HCT116 (cell line): Measurements from ENCODE around the gene DMD. TPM values are rescaled to one million over a fixed set of nuclear protein-coding genes. Genes with fewer than 3 reads are reported as not detected.

Source experiments
- ATAC-seq: fragments of 200-7000 bp; cut with Tn5 transposase; 2 replicates; pipeline ENCODE4 v1.9.1; 2020; ENCODE audit warnings: mild to moderate bottlenecking, moderate library complexity
- BruUV-seq: library from RNA; stranded (reverse); fragments of 400-500 nt; replicated peaks from 2 replicates; lab custom pipeline; 2021; lab: Mats Ljungman, UMichigan
- CTCF ChIA-PET: fragments of 300-600 bp; sonication (Branson Sonifier 250); formaldehyde crosslinking; loops from one replicate; lab custom pipeline; 2021; ENCODE audit warnings: antibody characterized with exemption; lab: Charles Lee
- POLR2A ChIA-PET: fragments of 300-600, 350-600 bp; sonication (Branson Sonifier 250); formaldehyde crosslinking; loops from one replicate; lab custom pipeline; 2021; ENCODE audit warnings: antibody characterized with exemption; lab: Charles Lee
- RAD21 ChIA-PET, 2 experiments: fragments of 300-600 bp; sonication (Branson Sonifier 250); formaldehyde crosslinking; loops; one replicate each; lab custom pipeline; 2023; ENCODE audit warnings: low total read pairs in 2 of 2; ENCODE audit not compliant: uncharacterized antibody in 2 of 2, unreplicated experiment in 2 of 2, low non-redundant PET in 1 of 2; lab: Charles Lee
- DNase-seq: peaks from one replicate; pipeline ENCODE4 v3.0.0-alpha.2; 2010; ENCODE audit warnings: low read depth, low spot score
- H2AFZ ChIP-seq: fragments of 200-600 bp; shearing (Covaris generic), sonication (generic); 2 replicates; pipeline ENCODE4 v1.6.1; 2017; ENCODE audit warnings: low read depth, mixed run types, mixed read lengths, antibody characterized with exemption, low read length; ENCODE audit not compliant: poor library complexity, severe bottlenecking
- H3K27ac ChIP-seq: 2 replicates; pipeline ENCODE4 v1.5.1; 2012; ENCODE audit warnings: low read depth, low read length
- H3K27me3 ChIP-seq: fragments of 200-600 bp; sonication (generic); 2 replicates; pipeline ENCODE4 v1.6.1; 2016; ENCODE audit warnings: mixed run types, low read length, mixed read lengths; ENCODE audit not compliant: insufficient read depth
- H3K36me3 ChIP-seq, 2 experiments: fragments of 200-500 bp in 1 of 2; fragments of 200-600 bp in 1 of 2; sonication (Bioruptor generic) in 1 of 2; sonication (generic) in 1 of 2; 2 replicates each; pipeline versions ENCODE4 v1.5.1 to v1.6.1; 2014 to 2016; ENCODE audit warnings: low read length in 2 of 2, inconsistent platforms in 1 of 2, mixed read lengths in 1 of 2, mixed run types in 1 of 2; ENCODE audit not compliant: insufficient read depth in 2 of 2, control insufficient read depth in 1 of 2
- H3K4me1 ChIP-seq, 2 experiments: fragments of 200-600 bp in 1 of 2; sonication (generic) in 1 of 2; 2 replicates each; pipeline versions ENCODE4 v1.5.1 to v1.6.1; 2012 to 2017; ENCODE audit warnings: low read length in 2 of 2, inconsistent platforms in 1 of 2, mild to moderate bottlenecking in 1 of 2, mixed read lengths in 1 of 2, mixed run types in 1 of 2, moderate library complexity in 1 of 2; ENCODE audit not compliant: insufficient read depth in 2 of 2, control insufficient read depth in 1 of 2
- H3K4me2 ChIP-seq: fragments of 200-600 bp; sonication (generic); 2 replicates; pipeline ENCODE4 v1.6.1; 2017; ENCODE audit warnings: mixed run types, low read length, mixed read lengths
- H3K4me3 ChIP-seq, 2 experiments: fragments of 200-600 bp in 1 of 2; sonication (generic) in 1 of 2; replicated peaks in 1 of 2; 2 replicates each; pipeline ENCODE4 v1.5.1; 2011 to 2016; ENCODE audit warnings: low read length in 2 of 2, control low read depth in 1 of 2, low read depth in 1 of 2, mild to moderate bottlenecking in 1 of 2, mixed read lengths in 1 of 2, mixed run types in 1 of 2
- H3K79me2 ChIP-seq: fragments of 200-600 bp; sonication (generic); 2 replicates; pipeline ENCODE4 v1.6.1; 2017; ENCODE audit warnings: mild to moderate bottlenecking, mixed run types, low read length, moderate library complexity, mixed read lengths; ENCODE audit not compliant: insufficient read depth
- H3K9ac ChIP-seq: fragments of 200-600 bp; sonication (generic); 2 replicates; pipeline ENCODE4 v1.6.1; 2016; ENCODE audit warnings: low read length, mixed read lengths
- H3K9me2 ChIP-seq: fragments of 200-600 bp; sonication (generic), shearing (Covaris generic); 2 replicates; pipeline ENCODE4 v1.6.1; 2017; ENCODE audit warnings: mixed run types, mild to moderate bottlenecking, moderate library complexity; ENCODE audit not compliant: insufficient read depth
- H3K9me3 ChIP-seq, 2 experiments: fragments of 200-500 bp in 1 of 2; fragments of 200-600 bp in 1 of 2; sonication (Bioruptor generic) in 1 of 2; sonication (generic) in 1 of 2; 2 replicates each; pipeline ENCODE4 v1.6.1; 2014 to 2017; ENCODE audit warnings: low read length in 2 of 2, mixed read lengths in 2 of 2, inconsistent platforms in 1 of 2, low read depth in 1 of 2, mild to moderate bottlenecking in 1 of 2, mixed run types in 1 of 2, moderate library complexity in 1 of 2; ENCODE audit not compliant: control insufficient read depth in 1 of 2, insufficient read depth in 1 of 2
- H4K20me1 ChIP-seq: fragments of 200-600 bp; sonication (generic), shearing (Covaris generic); 2 replicates; pipeline ENCODE4 v1.6.1; 2017; ENCODE audit warnings: mixed run types, mild to moderate bottlenecking, moderate library complexity; ENCODE audit not compliant: insufficient read depth
- CBX3 ChIP-seq: IDR thresholded peaks from 2 replicates; pipeline ENCODE4 v1.6.1; 2012; ENCODE audit warnings: low read depth
- SIN3A ChIP-seq: IDR thresholded peaks from 2 replicates; pipeline ENCODE4 v1.6.1; 2012; ENCODE audit warnings: low read depth
- intact Hi-C: fragments of 100-400 bp; cut with micrococcal nuclease; formaldehyde crosslinking; loops from 2 replicates; pipeline ENCODE4 v1.10.0; 2022
- total RNA-seq: library from RNA; stranded (reverse); gene quantifications from one replicate; pipeline ENCODE4 v1.2.1, GENCODE V29; 2021; ENCODE audit not compliant: unreplicated experiment
- TF ChIP-seq, protein P1 (sequence below), 3 experiments: fragments of 200-600 bp in 1 of 3; sonication (generic) in 1 of 3; IDR thresholded peaks in 2 of 3; conservative IDR thresholded peaks in 1 of 3; 2 replicates each; pipeline ENCODE4 v1.5.1; 2012 to 2017; ENCODE audit warnings: low read depth in 2 of 3, low read length in 2 of 3, antibody characterized with exemption in 1 of 3, borderline replicate concordance in 1 of 3, control low read depth in 1 of 3, mild to moderate bottlenecking in 1 of 3, mixed read lengths in 1 of 3, mixed run types in 1 of 3, moderate library complexity in 1 of 3; ENCODE audit not compliant: insufficient read depth in 1 of 3
- TF ChIP-seq, protein P2 (sequence below): IDR thresholded peaks from 2 replicates; pipeline ENCODE4 v1.6.1; 2011; ENCODE audit warnings: mild to moderate bottlenecking, low read length, moderate library complexity; ENCODE audit not compliant: insufficient replicate concordance; ENCODE audit errors: extremely low read depth

Gene DMD
- total RNA-seq, 1 experiment from 2014 or later = 0.05 TPM

DNA sequence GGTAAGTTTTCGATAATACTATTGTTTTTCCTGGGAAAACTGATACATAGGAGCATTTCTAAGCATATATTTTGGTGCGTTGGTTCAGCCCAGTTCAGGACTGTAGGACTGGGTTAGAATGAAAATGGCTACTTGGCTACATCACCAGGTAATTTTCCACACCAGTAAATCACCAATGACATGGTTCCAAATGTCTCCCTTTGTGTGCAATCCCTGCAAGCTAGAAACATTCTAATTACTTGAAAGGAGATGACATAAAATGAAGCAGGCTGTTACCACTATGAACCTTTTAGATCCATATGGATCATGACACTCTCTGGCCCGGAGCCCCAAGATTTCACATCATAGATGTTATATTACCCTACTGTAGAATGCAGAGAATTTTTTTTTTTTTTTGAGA is 1562.1 kb downstream of the DMD start (continued):
- TF ChIP-seq, protein P1, sequence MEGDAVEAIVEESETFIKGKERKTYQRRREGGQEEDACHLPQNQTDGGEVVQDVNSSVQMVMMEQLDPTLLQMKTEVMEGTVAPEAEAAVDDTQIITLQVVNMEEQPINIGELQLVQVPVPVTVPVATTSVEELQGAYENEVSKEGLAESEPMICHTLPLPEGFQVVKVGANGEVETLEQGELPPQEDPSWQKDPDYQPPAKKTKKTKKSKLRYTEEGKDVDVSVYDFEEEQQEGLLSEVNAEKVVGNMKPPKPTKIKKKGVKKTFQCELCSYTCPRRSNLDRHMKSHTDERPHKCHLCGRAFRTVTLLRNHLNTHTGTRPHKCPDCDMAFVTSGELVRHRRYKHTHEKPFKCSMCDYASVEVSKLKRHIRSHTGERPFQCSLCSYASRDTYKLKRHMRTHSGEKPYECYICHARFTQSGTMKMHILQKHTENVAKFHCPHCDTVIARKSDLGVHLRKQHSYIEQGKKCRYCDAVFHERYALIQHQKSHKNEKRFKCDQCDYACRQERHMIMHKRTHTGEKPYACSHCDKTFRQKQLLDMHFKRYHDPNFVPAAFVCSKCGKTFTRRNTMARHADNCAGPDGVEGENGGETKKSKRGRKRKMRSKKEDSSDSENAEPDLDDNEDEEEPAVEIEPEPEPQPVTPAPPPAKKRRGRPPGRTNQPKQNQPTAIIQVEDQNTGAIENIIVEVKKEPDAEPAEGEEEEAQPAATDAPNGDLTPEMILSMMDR (IDR thresholded peaks at IDR 0.05 in 2 of 3, conservative IDR thresholded peaks at IDR 0.05 in 1 of 3; ENCODE audit: borderline replicate concordance in 1 of 3, insufficient read depth in 1 of 3, low read depth in 2 of 3, low read length in 2 of 3) = no peak
- TF ChIP-seq, protein P2, sequence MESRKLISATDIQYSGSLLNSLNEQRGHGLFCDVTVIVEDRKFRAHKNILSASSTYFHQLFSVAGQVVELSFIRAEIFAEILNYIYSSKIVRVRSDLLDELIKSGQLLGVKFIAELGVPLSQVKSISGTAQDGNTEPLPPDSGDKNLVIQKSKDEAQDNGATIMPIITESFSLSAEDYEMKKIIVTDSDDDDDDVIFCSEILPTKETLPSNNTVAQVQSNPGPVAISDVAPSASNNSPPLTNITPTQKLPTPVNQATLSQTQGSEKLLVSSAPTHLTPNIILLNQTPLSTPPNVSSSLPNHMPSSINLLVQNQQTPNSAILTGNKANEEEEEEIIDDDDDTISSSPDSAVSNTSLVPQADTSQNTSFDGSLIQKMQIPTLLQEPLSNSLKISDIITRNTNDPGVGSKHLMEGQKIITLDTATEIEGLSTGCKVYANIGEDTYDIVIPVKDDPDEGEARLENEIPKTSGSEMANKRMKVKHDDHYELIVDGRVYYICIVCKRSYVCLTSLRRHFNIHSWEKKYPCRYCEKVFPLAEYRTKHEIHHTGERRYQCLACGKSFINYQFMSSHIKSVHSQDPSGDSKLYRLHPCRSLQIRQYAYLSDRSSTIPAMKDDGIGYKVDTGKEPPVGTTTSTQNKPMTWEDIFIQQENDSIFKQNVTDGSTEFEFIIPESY = no peak
- no peak for TF ChIP-seq CBX3

DNA sequence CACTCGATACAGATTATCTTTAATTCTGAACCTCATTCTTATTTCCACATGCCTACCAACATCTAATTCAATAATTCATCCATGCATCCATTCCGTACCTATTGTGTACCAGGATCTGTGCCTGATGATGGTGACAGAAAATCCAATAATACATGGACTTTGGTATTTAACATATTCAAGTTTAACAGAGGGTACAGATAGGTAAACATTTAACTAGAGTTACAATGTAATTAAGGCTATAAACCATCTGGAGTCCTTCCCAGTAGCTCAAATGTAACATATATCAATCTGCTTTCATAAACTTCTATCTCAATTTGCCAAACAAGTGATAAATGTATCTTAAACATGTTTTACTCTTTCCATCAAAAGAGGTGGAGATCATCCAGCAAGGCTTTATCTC is 1578.0 kb downstream of the DMD start:
- CTCF ChIA-PET = no interaction called here
- DNase-seq = no peak
- ATAC-seq = no peak
- Histone ChIP-seq H2AFZ (no peak overlapping the region), H3K4me2 (no peak overlapping the region), H3K9me2 (no peaks in the 10 kb centered on the region), H3K27me3 (no peaks in the 10 kb centered on the region), H3K9ac (no peak overlapping the region), H3K4me3 (no peak overlapping the region), H3K4me1 (no peaks in the 10 kb centered on the region), H3K27ac (no peak overlapping the region), H3K36me3 (no peaks in the 10 kb centered on the region), H3K9me3 (no peaks in the 10 kb centered on the region), H4K20me1 (no peaks in the 10 kb centered on the region), H3K79me2 (no peaks in the 10 kb centered on the region)
- no TSS peak for BruUV-seq
- RAD21 ChIA-PET = no interaction called here
- no peak for TF ChIP-seq SIN3A
- intact Hi-C loops = no loop called here
- POLR2A ChIA-PET = no interaction called here
